PC-9 (cell line): ENCODE data around the gene TRAF3. TPM values are rescaled to one million over a fixed set of nuclear protein-coding genes. Genes with fewer than 3 reads are reported as not detected.
"Not testable (repeated sequence)": the region's sequence is repeated elsewhere in the genome, so short reads cannot be mapped to it uniquely, and the experiment has no call there.

Experiments used
- BruUV-seq: library from RNA; stranded (reverse); fragments of 400-500 nt; replicated peaks from 2 replicates; lab custom pipeline; 2021; lab: Mats Ljungman, UMichigan
- CTCF ChIA-PET: fragments of 300-600 bp; sonication (Branson Sonifier 250); formaldehyde crosslinking; loops from one replicate; lab custom pipeline; 2022; ENCODE audit warnings: antibody characterized with exemption; lab: Charles Lee
- POLR2A ChIA-PET: fragments of 300-600 bp; sonication (Branson Sonifier 250); formaldehyde crosslinking; loops from one replicate; lab custom pipeline; 2022; ENCODE audit warnings: antibody characterized with exemption; ENCODE audit not compliant: unreplicated experiment; lab: Charles Lee
- DNase-seq, 2 experiments: peaks; one replicate each; pipeline versions ENCODE4 v3.0.0 to v3.0.0-alpha.2; 2015 to 2022; ENCODE audit warnings: mixed read lengths in 1 of 2
- H2AFZ ChIP-seq: fragments of 200-600 bp; sonication (generic); 2 replicates; pipeline ENCODE4 v1.8.1; 2017; ENCODE audit warnings: antibody characterized with exemption
- H3F3A ChIP-seq: fragments of 200-600 bp; sonication (generic); 2 replicates; pipeline ENCODE4 v1.8.1; 2017; ENCODE audit warnings: antibody characterized with exemption, mild to moderate bottlenecking, low read depth; ENCODE audit not compliant: insufficient read depth
- H3K27ac ChIP-seq: fragments of 200-600 bp; sonication (generic); 2 replicates; pipeline ENCODE4 v1.6.1; 2016; ENCODE audit warnings: mixed run types
- H3K27me3 ChIP-seq: fragments of 200-600 bp; sonication (generic); 2 replicates; pipeline ENCODE4 v1.6.1; 2016; ENCODE audit warnings: low read depth, mixed run types; ENCODE audit not compliant: insufficient read depth
- H3K36me3 ChIP-seq: fragments of 200-600 bp; sonication (generic); 2 replicates; pipeline ENCODE4 v1.6.1; 2016; ENCODE audit warnings: low read depth, mixed run types
- H3K4me1 ChIP-seq: fragments of 200-600 bp; sonication (generic); replicated peaks from 2 replicates; pipeline ENCODE4 v1.6.1; 2016; ENCODE audit warnings: mixed run types; ENCODE audit not compliant: insufficient read depth
- H3K4me2 ChIP-seq: fragments of 200-600 bp; sonication (generic); 2 replicates; pipeline ENCODE4 v1.6.1; 2017; ENCODE audit warnings: mixed run types
- H3K4me3 ChIP-seq: fragments of 200-600 bp; sonication (generic); 2 replicates; pipeline ENCODE4 v1.6.1; 2016; ENCODE audit warnings: mixed run types
- H3K79me2 ChIP-seq: fragments of 200-600 bp; sonication (generic); 2 replicates; pipeline ENCODE4 v1.6.1; 2017; ENCODE audit warnings: low read depth, mixed run types
- H3K9me2 ChIP-seq: fragments of 200-600 bp; sonication (generic); 2 replicates; pipeline ENCODE4 v1.8.1; 2017; ENCODE audit warnings: mild to moderate bottlenecking; ENCODE audit not compliant: insufficient read depth
- H3K9me3 ChIP-seq: fragments of 200-600 bp; sonication (generic); 2 replicates; pipeline ENCODE4 v1.8.1; 2016; ENCODE audit warnings: low read depth; ENCODE audit not compliant: insufficient read depth
- H4K20me1 ChIP-seq: fragments of 200-600 bp; sonication (generic); 2 replicates; pipeline ENCODE4 v1.8.1; 2017; ENCODE audit not compliant: insufficient read depth
- EZH2 ChIP-seq: fragments of 200-600 bp; sonication (generic); IDR thresholded peaks from 2 replicates; pipeline ENCODE4 v1.8.0; 2017; ENCODE audit warnings: antibody characterized with exemption, low read depth
- intact Hi-C: fragments of 100-400 bp; cut with micrococcal nuclease; formaldehyde crosslinking; loops from one replicate; pipeline ENCODE4 v1.10.0; 2022; ENCODE audit not compliant: unreplicated experiment
- total RNA-seq: library from RNA; stranded (reverse); gene quantifications from 2 replicates; pipeline ENCODE4 v1.2.3, GENCODE V29; 2021
- TF ChIP-seq, protein P1 (sequence below): fragments of 200-600 bp; sonication (generic); conservative IDR thresholded peaks from 2 replicates; pipeline ENCODE4 v1.6.1; 2017; ENCODE audit warnings: mixed run types, antibody characterized with exemption, mild to moderate bottlenecking, moderate library complexity

TRAF3 gene
- total RNA-seq, 1 experiment from 2014 or later, result 41.3 TPM

DNA sequence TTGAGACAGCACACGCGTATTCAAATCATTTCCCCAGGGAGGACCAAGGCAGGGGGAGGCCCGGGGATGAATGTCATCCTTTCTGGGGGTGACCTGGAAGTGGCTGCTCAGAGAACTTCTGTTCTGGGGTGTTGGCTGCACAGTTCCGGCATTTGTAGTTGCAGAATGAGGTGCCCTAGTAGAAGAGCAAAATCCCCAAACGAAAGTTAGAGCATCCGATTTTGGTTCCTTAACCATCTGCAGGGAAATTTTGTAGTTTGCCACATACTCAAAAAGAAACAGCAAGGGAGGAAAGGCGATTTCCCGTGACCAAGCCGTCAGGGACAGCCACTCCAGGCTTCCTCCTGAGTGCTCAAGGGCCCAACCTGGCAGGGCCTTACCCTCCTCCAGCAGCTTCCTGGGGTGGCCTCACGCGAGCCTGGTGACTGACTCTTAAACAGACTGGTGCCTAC, 13.0 kb upstream of the TRAF3 start:
- Histone ChIP-seq H3K27me3 (peaks cover 10% of the 10 kb centered on the region), H3K9me3 (no peaks in the 10 kb centered on the region), H3K4me3 (no peak overlapping the region), H3K9me2 (no peaks in the 10 kb centered on the region), H3K79me2 (no peaks in the 10 kb centered on the region), H2AFZ (no peak overlapping the region), H3F3A (no peaks in the 10 kb centered on the region), H3K4me2 (no peak overlapping the region), H3K27ac (no peak overlapping the region), H4K20me1 (no peaks in the 10 kb centered on the region), H3K36me3 (no peaks in the 10 kb centered on the region), H3K4me1 (no peaks in the 10 kb centered on the region)
- ChIA-PET POLR2A (no interaction called here), CTCF (no interaction called here)
- TF ChIP-seq EZH2, result no peak
- TF ChIP-seq, protein P1, sequence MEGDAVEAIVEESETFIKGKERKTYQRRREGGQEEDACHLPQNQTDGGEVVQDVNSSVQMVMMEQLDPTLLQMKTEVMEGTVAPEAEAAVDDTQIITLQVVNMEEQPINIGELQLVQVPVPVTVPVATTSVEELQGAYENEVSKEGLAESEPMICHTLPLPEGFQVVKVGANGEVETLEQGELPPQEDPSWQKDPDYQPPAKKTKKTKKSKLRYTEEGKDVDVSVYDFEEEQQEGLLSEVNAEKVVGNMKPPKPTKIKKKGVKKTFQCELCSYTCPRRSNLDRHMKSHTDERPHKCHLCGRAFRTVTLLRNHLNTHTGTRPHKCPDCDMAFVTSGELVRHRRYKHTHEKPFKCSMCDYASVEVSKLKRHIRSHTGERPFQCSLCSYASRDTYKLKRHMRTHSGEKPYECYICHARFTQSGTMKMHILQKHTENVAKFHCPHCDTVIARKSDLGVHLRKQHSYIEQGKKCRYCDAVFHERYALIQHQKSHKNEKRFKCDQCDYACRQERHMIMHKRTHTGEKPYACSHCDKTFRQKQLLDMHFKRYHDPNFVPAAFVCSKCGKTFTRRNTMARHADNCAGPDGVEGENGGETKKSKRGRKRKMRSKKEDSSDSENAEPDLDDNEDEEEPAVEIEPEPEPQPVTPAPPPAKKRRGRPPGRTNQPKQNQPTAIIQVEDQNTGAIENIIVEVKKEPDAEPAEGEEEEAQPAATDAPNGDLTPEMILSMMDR, result no peak
- no TSS peak for BruUV-seq
- DNase-seq, result no peak
- intact Hi-C loops, result no loop called here

DNA sequence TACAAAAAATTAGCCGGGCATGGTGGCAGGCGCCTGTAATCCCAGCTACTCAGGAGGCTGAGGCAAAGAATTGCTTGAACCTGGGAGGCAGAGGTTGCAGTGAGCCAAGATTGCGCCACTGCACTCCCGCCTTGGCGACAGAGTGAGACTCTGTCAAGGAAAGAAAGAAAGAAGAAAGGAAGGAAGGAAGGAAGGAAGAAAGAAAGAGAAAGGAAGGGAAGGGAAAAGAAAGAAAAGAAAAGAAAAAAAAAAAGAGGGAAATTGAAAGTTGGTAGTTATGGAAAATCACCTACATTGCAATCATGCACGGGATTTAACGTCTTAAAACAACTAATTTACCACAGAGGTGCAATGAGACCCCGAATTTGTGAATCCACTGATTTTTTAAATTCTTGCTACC, 11.5 kb upstream of the TRAF3 start:
- not testable (repeated sequence) for H3K27ac ChIP-seq

DNA sequence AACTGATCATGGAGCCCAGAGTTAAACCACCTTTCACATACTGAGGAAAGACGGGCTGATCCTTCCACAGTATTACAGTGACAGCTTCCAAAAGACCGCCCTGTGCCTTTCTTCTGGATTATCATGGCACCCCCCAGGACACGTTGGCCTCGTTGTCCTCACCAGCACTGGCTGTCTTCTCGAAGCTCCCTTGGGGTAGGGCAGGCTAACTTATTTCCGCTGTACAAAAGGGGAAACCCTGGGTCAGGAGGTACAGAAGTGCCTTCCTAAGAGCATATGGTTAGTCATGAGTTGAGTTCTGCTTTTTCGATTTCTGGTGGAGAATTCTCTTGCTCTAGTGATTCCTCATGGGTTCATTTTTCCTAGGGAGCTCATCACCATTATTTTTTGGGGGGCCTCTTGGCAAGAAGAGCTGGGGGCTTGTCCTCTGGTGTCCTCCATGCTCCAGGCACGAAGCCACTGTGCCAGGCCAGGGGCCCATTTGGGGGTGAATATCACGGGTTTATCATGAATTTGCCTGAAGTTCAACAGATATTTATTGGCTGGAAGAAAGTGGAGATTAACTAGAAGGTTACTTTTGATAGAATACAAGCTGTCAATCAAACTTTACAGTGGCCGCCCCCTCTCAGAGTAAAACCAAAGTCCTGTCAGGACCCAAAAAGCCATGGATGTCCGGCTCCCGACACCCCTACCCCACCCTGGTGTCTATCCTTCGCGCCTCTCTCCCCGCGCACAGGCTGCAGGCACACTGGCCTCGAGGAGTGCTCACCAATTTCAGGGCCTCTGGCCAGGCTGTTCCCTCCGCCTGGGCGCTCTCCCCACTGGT, 8.8 kb upstream of the TRAF3 start:
- intact Hi-C loops, result no loop called here
- H3K4me1 ChIP-seq, result no peaks in the 10 kb centered on the region
- no peaks in the 10 kb centered on the region for H3K9me2 ChIP-seq
- no peaks in the 10 kb centered on the region for H3K36me3 ChIP-seq
- no peak overlapping the region for H3K4me3 ChIP-seq
- no peaks in the 10 kb centered on the region for H3K9me3 ChIP-seq
- H4K20me1 ChIP-seq, result no peaks in the 10 kb centered on the region
- 0 out of 2 replicates have a peak, but pooled peaks cover 4% of the 10 kb centered on the region for H3F3A ChIP-seq
- H3K79me2 ChIP-seq, result no peaks in the 10 kb centered on the region
- TF ChIP-seq, protein P1, result no peak
- TF ChIP-seq EZH2, result no peak
- H3K27me3 ChIP-seq, result peaks cover 11% of the 10 kb centered on the region
- no peak overlapping the region for H3K4me2 ChIP-seq
- CTCF ChIA-PET, result no interaction called here
- BruUV-seq, result no TSS peak
- no peak overlapping the region for H2AFZ ChIP-seq
- H3K27ac ChIP-seq, result no peak overlapping the region
- DNase-seq, result no peak
- POLR2A ChIA-PET, result interaction anchor here (0.6 kb wide), 1 partner anchor 200 kb away, joined by 3 read pairs; no protein-coding TSS in a partner anchor

More for the DNA sequence above, 11.5 kb upstream of the TRAF3 start:
- H3K4me2 ChIP-seq, intact Hi-C loops, POLR2A ChIA-PET, H3K79me2 ChIP-seq, H3K4me3 ChIP-seq, H3F3A ChIP-seq, H3K9me3 ChIP-seq, H3K4me1 ChIP-seq, H4K20me1 ChIP-seq, BruUV-seq, H3K36me3 ChIP-seq, DNase-seq, H2AFZ ChIP-seq, H3K9me2 ChIP-seq: not testable (repeated sequence)
- CTCF ChIA-PET, result interaction anchor here (0.7 kb wide), 1 partner anchor 69 kb away, joined by 3 read pairs; no protein-coding TSS in a partner anchor
- H3K27me3 ChIP-seq, result peaks cover 11% of the 10 kb centered on the region
